ENCODE results near the gene OR51G1.

OR51G1 gene

GRCh38 chr11:4936745-4937144 is 12.6 kb upstream of the OR51G1 start:
- H3K36me3 ChIP-seq: no peaks in the 10 kb centered on the region
- no peaks in the 10 kb centered on the region for H3K4me1 ChIP-seq
- TF ChIP-seq CTCF (IDR thresholded peaks at IDR 0.05; ENCODE audit: low read depth, low read length): no peak

GRCh38 chr11:4932751-4933150 is 8.6 kb upstream of the OR51G1 start:
- Histone ChIP-seq H3K4me3 (ENCODE audit: low read depth, low read length) (no peak overlapping the region), H3K27me3 (no peaks in the 10 kb centered on the region), H3K9me3 (no peaks in the 10 kb centered on the region), H3K36me3 (no peaks in the 10 kb centered on the region), H3K4me1 (no peaks in the 10 kb centered on the region)
- DNase-seq: no peak
- no peak for TF ChIP-seq CTCF (IDR thresholded peaks at IDR 0.05; ENCODE audit: low read depth, low read length)

More at GRCh38 chr11:4936745-4937144, 12.6 kb upstream of the OR51G1 start:
- H3K9me3 ChIP-seq: no peaks in the 10 kb centered on the region
- H3K27me3 ChIP-seq: no peaks in the 10 kb centered on the region
- H3K4me3 ChIP-seq (ENCODE audit: low read depth, low read length): no peak overlapping the region
- no peak for DNase-seq

DNA sequence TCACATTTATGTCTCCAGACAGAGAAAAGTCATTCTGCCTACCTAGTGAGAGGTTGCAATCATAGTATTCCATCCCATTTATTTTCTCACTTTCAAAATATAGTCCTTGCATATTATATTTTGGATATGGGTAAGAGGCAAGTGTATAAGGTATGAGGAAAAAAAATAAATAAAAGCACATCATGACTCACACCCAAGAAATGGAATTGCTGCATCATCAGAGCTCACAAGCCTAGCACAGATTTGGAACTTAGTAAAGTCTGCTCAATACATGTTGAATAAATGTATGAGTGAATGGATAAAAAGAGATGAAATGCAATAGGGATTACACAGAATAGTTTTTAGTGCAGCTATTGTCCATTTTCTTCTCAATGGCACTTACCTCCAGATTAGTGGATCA is 2.5 kb upstream of the OR51G1 start:
- no peak for DNase-seq
- no peaks in the 10 kb centered on the region for H3K9me3 ChIP-seq
- H3K4me1 ChIP-seq: no peaks in the 10 kb centered on the region
- no peak overlapping the region for H3K4me3 ChIP-seq (ENCODE audit: low read depth, low read length)
- H3K36me3 ChIP-seq: no peaks in the 10 kb centered on the region
- no peak for TF ChIP-seq CTCF (IDR thresholded peaks at IDR 0.05; ENCODE audit: low read depth, low read length)
- no peaks in the 10 kb centered on the region for H3K27me3 ChIP-seq

GRCh38 chr11:4922304-4922703 is 1.8 kb downstream of the OR51G1 start:
- no peaks in the 10 kb centered on the region for H3K9me3 ChIP-seq
- no peaks in the 10 kb centered on the region for H3K4me1 ChIP-seq
- no peak for DNase-seq
- no peak overlapping the region for H3K4me3 ChIP-seq (ENCODE audit: low read depth, low read length)
- no peaks in the 10 kb centered on the region for H3K36me3 ChIP-seq
- no peak for TF ChIP-seq CTCF (IDR thresholded peaks at IDR 0.05; ENCODE audit: low read depth, low read length)
- H3K27me3 ChIP-seq: no peaks in the 10 kb centered on the region

- no peaks in the 10 kb centered on the region for H3K9me3 ChIP-seq
- no peak for DNase-seq
- TF ChIP-seq CTCF (IDR thresholded peaks at IDR 0.05; ENCODE audit: low read depth, low read length): no peak
These were observed 2.3 kb downstream of the OR51G1 start for GRCh38 chr11:4921796-4922195.

GRCh38 chr11:4919250-4919649 is 4.9 kb downstream of the OR51G1 start, which contains the start of gene OR51G2:
OR51G2 (minus strand) TSS chr11:4919350; CDS start chr11:4915663, 3,687 bp downstream.
- no peak for TF ChIP-seq CTCF (IDR thresholded peaks at IDR 0.05; ENCODE audit: low read depth, low read length)
- H3K36me3 ChIP-seq: no peaks in the 10 kb centered on the region
- no peaks in the 10 kb centered on the region for H3K4me1 ChIP-seq

More at GRCh38 chr11:4921796-4922195, 2.3 kb downstream of the OR51G1 start:
- Histone ChIP-seq H3K27me3 (no peaks in the 10 kb centered on the region), H3K4me1 (no peaks in the 10 kb centered on the region), H3K4me3 (ENCODE audit: low read depth, low read length) (no peak overlapping the region), H3K36me3 (no peaks in the 10 kb centered on the region)

More at GRCh38 chr11:4919250-4919649, 4.9 kb downstream of the OR51G1 start, which contains the start of gene OR51G2:
- no peak for DNase-seq
- no peak within 1 kb of the TSS for H3K4me3 ChIP-seq (ENCODE audit: low read depth, low read length)
- no peaks in the 10 kb centered on the region for H3K9me3 ChIP-seq
- H3K27me3 ChIP-seq: no peaks in the 10 kb centered on the region
